D341Med (cell line): ENCODE data around the gene EDRF1.

Source experiments
- DNase-seq: peaks from one replicate; pipeline ENCODE4 v3.0.0; 2012; ENCODE audit warnings: low spot score

Gene EDRF1

GRCh38 chr10:125762692-125763648, 43.5 kb downstream of the EDRF1 start:
- no peak for DNase-seq

- DNase-seq, result no peak
These were observed 46.3 kb downstream of the EDRF1 start for GRCh38 chr10:125765835-125766234.

- DNase-seq, result no peak
These were observed 47.0 kb downstream of the EDRF1 start for GRCh38 chr10:125766511-125766910.

- no peak for DNase-seq
These were observed 48.8 kb downstream of the EDRF1 start for GRCh38 chr10:125768219-125768855.

GRCh38 chr10:125769175-125769574, 49.7 kb downstream of the EDRF1 start:
- no peak for DNase-seq

- no peak for DNase-seq
These were observed 51.3 kb downstream of the EDRF1 start for GRCh38 chr10:125770844-125771243.

GRCh38 chr10:125772112-125772863, 52.8 kb downstream of the EDRF1 start:
- no peak for DNase-seq

- no peak for DNase-seq
These were observed 53.3 kb downstream of the EDRF1 start for GRCh38 chr10:125772864-125773180.

GRCh38 chr10:125773687-125774543, 54.4 kb downstream of the EDRF1 start:
- no peak for DNase-seq

GRCh38 chr10:125774581-125775191, 55.2 kb downstream of the EDRF1 start:
- DNase-seq, result no peak

- no peak for DNase-seq
These were observed 56.1 kb downstream of the EDRF1 start, which contains the start of gene MMP21 for GRCh38 chr10:125775491-125776106. Gene MMP21 (minus strand): TSS chr10:125775821. CDS start chr10:125775821, 0 bp downstream.

- DNase-seq, result no peak
These were observed 58.3 kb downstream of the EDRF1 start for GRCh38 chr10:125777806-125778205.

- DNase-seq, result no peak
These were observed 59.0 kb downstream of the EDRF1 start for GRCh38 chr10:125778556-125778955.

- DNase-seq, result no peak
These were observed 60.2 kb downstream of the EDRF1 start for GRCh38 chr10:125779403-125780327.

GRCh38 chr10:125781374-125781773, 61.9 kb downstream of the EDRF1 start:
- no peak for DNase-seq

- no peak for DNase-seq
These were observed 62.5 kb downstream of the EDRF1 start for GRCh38 chr10:125782054-125782453.

- DNase-seq, result peak; percentile 35
These were observed 63.1 kb downstream of the EDRF1 start for GRCh38 chr10:125782616-125783015.

- DNase-seq, result no peak
These were observed 63.9 kb downstream of the EDRF1 start for GRCh38 chr10:125783408-125783807.

GRCh38 chr10:125783957-125784356, 64.4 kb downstream of the EDRF1 start:
- no peak for DNase-seq

GRCh38 chr10:125785791-125786190, 66.3 kb downstream of the EDRF1 start:
- DNase-seq, result no peak
